HG02642 (cell line): Measurements from ENCODE around the gene RABGAP1L.
"Not testable (repeated sequence)": the region's sequence is repeated elsewhere in the genome, so short reads cannot be mapped to it uniquely, and the experiment has no call there.

ENCODE experiments used
- ATAC-seq: cut with Tn5 transposase; IDR thresholded peaks from one replicate; pipeline ENCODE4 v1.9.1; 2021; ENCODE audit warnings: mild to moderate bottlenecking; ENCODE audit not compliant: unreplicated experiment, poor library complexity

The RABGAP1L gene

GRCh38 chr1:174230399-174230798 lies 71.1 kb downstream of the RABGAP1L start:
- no peak for ATAC-seq

GRCh38 chr1:174232761-174233160 lies 73.4 kb downstream of the RABGAP1L start:
- ATAC-seq = no peak

- not testable (repeated sequence) for ATAC-seq
These were observed 79.7 kb downstream of the RABGAP1L start for GRCh38 chr1:174238845-174239501.

- ATAC-seq = no peak
These were observed 80.2 kb downstream of the RABGAP1L start for GRCh38 chr1:174239541-174239940.

GRCh38 chr1:174242856-174243255 lies 83.5 kb downstream of the RABGAP1L start:
- ATAC-seq = no peak

GRCh38 chr1:174243451-174244000 lies 84.2 kb downstream of the RABGAP1L start:
- no peak for ATAC-seq

- no peak for ATAC-seq
These were observed 84.7 kb downstream of the RABGAP1L start for GRCh38 chr1:174244017-174244416.

- ATAC-seq = no peak
These were observed 88.2 kb downstream of the RABGAP1L start for GRCh38 chr1:174247472-174247871.

DNA sequence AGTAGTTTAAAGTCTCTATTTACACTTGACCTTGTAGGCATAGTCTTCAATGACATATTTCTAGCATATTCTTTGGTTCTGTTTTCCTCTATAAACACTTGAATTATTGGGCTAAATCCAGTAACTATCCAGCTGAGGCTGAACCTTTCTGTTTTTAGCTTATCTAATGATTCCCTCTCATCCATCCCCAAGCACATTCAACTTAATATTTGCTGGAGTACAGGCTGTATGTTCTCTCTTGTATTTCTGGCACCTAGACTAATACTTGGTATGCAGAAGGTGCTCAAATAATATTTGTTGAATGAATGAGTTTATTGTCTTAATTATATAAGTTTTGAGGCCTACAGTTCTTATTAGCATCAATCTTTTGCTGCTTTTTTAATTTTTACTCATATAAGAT lies 88.7 kb downstream of the RABGAP1L start:
- no peak for ATAC-seq

- not testable (repeated sequence) for ATAC-seq
These were observed 97.1 kb downstream of the RABGAP1L start for GRCh38 chr1:174256386-174256785.

GRCh38 chr1:174258148-174258550 lies 98.8 kb downstream of the RABGAP1L start:
- no peak for ATAC-seq

DNA sequence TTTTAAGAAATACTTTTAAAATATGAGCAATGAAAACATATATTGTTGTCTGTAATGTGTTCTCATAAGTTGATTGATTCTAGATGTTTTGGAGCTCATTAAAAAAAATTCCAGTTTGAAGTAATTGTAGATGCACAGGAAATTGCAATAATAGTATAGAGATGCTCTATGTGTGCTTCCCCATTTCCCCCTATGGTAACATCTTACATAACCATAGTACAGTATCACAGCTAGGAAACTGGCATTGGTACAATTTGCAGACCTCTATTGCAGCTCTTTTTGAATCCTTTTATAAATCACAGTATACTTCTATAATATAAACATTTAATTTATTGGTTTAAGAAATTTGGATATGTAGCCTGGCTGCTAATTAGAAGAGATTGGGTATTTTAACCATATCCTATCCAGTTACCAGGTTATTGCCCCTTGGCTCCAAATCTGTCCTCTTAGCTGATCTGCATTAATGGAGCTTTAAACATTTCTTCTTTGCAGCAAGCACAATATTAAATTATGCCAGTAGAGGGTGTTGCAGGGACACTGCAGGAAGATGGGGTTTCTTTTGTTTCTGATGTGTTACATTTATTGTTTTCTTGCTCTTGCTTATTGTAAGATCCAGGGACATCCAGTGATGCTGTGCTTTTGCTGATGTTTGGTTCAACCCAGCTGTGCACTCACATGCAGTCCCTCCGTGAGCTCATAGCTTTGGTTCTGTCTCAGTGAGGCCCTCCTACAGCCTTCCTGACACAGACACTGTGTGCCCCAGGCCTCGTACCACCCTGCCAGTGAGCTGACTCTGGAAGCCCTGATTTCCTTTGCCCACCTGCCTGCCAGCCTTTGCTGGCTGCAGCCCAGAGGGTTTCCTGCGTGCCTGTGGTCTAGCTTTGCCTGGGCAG lies 103.3 kb downstream of the RABGAP1L start:
- ATAC-seq = no peak

DNA sequence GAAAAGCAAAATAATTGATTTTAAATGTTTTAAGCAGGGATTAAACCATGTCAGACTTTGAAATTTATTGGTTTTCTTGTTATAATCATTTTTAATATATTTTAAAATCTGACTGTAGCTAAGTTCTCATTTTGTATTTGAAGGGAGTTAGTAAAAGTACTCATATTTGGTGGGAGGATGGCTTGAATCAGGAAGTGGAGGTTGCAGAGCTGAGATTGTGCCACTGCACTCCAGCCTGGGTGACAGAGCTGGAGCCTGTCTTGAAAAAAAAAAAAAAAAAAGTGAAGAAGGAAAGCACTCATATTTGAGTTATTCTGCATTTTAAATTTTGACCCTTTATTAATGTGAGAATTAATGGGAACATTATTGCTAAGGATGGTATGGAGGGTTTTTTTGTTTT lies 106.0 kb downstream of the RABGAP1L start:
- no peak for ATAC-seq

DNA sequence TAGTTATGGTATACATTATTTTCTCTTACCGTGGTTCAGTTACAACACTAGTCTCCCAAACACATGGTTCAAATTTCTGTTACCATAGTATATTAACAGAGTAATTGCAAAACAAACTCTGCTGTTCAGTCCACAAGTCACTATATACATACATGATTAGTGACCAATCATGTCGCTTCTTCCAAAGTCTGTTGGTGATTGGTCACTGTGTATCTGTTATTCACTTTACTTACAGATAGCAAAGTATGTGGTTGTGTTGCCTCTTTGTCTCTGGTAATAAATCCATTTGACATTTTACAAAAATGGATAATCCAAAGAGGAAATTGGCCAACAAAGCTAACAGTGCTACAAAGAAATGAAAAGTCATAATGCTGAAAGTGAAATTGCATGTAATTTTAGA lies 107.2 kb downstream of the RABGAP1L start:
- no peak for ATAC-seq

- ATAC-seq = no peak
These were observed 107.8 kb downstream of the RABGAP1L start for GRCh38 chr1:174266991-174267612.

DNA sequence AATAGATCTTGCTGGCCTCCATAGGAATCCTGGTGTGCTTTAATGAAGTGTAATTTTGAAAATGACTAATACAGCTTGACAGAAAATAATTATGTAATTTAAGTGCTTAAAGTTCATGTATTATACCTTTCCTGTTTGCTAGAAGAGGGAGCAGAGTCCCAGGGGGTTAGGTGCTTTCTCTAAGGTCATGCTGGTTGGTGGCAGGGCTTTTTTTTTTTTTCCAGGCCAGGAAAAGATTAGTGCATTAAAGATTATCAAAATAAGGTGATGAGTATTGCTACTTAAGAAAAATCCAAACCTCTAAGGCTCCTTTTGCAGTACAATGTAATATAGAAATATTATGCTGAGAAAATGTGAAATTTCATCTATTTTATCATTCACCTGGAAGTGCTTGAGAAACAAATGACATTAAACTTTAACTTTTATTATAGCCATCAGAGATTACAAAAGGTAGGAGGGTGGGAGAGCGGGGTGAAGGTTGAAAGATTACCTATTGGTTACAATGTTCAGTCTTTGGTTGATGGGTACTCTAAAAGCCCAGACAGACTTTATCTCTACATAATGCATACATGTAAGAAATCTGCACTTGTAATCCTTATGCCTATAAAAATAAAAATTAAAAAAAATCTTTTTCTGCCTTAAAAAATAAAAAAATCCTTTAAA lies 110.8 kb downstream of the RABGAP1L start:
- ATAC-seq = no peak

GRCh38 chr1:174273190-174273589 lies 113.9 kb downstream of the RABGAP1L start:
- no peak for ATAC-seq

GRCh38 chr1:174273776-174274175 lies 114.5 kb downstream of the RABGAP1L start:
- no peak for ATAC-seq

GRCh38 chr1:174274452-174274851 lies 115.1 kb downstream of the RABGAP1L start:
- ATAC-seq = no peak

DNA sequence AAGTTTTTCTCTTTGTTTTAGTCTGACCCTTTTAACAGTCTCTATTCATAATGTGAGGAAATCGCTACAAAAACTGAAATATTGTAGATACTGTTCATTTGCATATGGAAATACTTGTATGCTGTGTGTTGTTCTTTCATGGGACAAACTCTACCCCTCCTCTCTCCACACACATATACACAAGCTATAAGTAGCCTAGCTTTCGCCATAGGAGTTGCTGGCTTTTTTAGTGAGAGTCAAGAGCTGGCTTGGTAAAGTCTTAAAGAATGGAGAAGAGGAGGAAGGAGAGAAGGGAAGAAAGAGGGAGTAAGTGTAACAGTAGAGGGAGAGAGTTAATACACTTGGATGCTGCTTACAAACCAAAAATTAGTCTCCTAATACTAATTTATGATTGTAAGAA lies 115.6 kb downstream of the RABGAP1L start:
- no peak for ATAC-seq
